HK-2 (cell line): ENCODE data around the gene PTGIR.
A peak's percentile ranks its signal among the peaks of the same experiment; 100 is the strongest.
"Not testable (repeated sequence)": the region's sequence is repeated elsewhere in the genome, so short reads cannot be mapped to it uniquely, and the experiment has no call there.

Experiments used
- DNase-seq: peaks from one replicate; pipeline ENCODE4 v3.0.0-alpha.2; 2018; ENCODE audit not compliant: unreplicated experiment

PTGIR gene

DNA sequence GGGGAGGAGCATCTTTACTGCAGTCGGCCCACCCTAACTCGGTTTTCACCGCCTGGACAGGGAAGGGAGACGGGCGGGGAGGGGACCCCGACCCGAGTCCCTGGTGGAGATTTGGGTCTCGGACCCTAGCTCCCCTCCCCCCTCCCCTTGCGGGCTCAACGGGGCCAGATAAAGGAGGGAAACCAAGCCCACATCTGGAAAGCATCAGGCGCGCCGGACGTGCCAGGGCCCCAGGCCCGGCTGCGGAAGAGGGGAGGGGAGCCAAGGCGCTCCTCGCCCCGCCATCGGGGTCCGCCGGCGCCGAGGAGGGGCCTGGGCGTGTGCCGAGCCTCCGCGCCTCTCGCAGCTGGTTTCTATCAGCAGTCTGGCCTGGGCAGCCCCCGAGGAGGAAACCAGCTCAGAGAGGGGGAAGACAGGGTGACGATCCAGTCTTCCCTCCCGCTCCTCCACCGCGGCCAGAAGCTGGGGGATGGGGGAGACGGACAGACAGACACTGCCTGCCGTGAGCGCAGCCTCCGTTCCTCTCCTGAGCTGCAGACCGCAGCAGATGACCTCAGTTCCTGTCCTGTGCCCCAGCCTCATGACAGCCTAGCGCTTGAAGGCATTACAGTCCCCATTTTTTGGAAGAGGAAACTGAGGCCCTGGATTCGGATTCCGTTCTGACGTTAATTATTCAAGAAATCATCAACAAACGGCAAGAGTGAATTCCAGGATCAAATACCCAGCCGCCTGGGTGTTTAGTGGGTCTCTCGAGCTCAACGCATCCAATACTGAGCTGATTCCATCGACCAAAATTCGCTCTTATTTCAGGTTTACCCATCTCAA is 14.7 kb upstream of the PTGIR start:
- DNase-seq: peak; percentile 70

DNA sequence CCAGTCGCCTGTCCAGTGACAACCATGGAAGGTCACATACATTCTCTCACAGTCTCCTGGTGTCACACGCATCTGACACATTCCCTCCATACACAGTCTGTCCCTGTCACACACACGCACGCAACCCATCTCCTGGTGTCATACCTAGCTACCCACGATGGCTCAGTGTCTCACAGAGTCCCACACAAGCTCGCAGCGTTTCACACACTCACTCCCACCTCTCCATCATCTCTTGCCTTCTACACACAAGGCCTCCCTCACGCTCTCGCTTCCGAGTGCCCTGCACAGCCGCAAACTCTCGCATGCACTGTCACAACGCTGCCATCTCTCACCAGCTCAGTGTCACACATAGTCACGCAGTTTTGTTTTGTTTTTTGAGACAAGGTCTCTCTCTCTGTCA is 12.3 kb upstream of the PTGIR start:
- DNase-seq: no peak

DNA sequence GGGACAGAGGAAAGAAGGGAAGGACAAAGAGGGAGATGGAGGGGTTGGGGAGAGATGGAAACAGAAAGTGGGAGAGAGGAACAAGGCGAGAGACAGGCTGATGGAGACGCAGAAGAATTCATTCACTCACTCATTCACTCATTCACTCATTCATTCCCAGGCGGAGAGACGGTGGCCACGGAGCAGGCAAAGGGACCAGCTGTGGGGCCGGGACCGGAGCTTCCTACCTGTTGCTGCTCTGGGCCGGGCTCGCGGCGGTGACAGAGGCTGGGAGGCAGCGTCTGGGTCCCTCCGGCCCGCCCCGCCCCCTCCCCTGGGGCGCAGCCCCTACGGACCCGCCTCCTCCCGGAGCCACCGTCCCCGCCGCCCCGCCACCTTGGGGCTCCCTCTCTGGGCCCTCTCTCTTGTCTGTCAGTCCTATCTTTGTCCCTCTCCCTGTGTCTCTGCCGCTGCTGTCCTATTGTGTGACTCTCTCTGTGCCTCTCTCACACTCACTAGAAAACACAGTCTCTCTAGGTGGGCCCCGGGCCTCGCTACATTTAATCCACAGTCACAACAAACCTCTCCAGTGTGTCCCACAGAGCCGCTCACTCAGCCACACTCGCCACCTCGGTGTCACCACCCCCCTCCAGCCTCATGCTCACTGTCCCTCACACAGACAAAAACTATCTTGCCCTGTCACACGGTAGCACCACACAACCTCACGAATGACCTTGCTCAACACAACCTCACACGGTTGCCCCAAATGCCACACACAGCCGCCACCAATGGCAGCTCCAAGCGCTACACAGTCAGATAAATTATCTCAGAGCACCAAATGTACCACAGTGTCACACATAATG is 11.3 kb upstream of the PTGIR start, which contains the start of gene GNG8:
GNG8 (minus strand) TSS at position 283 of the 842 bp plus-strand sequence. CDS start 1,520 bp downstream, outside the sequence.
- no peak for DNase-seq

DNA sequence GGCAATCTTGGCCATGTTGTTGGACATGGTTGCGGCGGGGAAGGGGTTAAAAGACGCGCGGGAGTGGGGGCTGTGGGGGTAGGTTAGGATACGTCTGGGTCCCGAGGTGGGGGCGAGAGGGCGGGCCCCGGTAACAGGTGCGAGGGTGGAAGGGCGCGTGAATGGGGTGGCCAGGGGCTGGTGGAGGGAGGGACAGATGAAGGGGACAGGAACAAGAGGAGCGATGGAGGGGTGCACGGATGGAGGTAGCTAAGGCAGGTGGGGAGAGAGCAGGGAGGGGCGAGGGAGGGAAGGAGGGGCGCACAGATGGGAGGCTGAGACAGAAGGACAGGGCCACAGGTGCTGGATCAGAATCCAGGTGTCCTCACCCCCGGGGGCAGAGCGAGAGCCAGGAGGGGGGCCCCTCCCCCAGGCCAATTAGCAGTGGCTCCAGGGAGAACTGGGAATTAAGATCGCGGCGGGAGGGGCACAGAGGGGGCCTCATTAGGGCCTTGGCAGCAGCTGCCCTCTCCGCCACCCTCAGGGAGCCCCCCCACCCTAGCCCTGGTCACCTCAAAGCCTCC is 9.8 kb upstream of the PTGIR start:
- DNase-seq: no peak

DNA sequence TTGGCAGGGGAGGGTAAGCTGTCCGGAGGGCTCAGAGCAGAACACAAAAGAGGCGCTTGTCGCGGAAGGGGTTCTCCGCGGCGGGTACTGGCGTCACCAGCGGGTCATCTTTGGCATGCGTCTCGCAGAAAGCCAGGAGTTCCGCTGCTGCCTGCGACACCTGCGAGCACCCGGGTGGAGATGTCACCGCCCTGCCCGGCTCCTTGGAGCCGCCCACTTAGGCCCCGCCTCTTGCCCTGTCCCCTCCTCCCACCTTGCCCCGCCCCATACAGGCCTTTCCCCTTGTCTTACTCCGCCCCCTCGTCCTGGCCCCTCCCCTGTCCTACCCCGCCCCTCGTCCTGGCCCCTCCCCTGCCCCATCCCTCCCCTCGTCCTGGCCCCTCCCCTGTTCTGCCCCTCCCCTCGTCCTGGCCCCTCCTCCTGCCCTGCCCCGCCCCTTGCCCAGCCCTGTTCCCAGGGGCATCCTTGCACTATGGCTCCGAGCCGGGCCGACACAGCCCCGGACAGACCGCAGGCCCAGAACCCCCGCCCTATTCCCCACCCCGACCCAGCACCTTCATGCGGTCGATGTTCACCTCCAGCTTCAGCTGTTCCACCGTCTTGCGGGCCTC is 9.3 kb upstream of the PTGIR start:
- DNase-seq: peak; percentile 87

- no peak for DNase-seq
These were observed 8.2 kb upstream of the PTGIR start for GRCh38 chr19:46633130-46633529.

DNA sequence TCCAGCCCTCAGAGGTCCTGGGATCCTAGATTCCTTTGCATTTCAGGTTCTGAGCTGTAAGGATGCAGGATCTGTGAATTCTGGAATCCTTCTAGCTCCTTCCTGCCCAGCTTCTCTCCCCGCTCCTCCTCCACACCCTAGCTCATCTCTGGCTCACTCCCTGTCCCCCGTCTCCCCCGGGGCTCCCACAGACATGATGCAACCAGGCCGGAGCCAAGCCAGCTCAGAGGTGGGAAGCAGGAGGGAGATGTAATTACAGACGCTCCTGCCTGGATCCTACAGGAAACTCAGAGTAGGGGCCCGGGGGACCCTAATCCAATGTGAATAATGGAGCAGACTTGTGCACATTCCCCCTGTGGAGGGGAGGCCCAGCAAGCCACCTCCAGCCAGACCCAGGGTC is 6.6 kb upstream of the PTGIR start:
- no peak for DNase-seq

GRCh38 chr19:46630586-46631205 is 5.8 kb upstream of the PTGIR start:
- DNase-seq: no peak

- DNase-seq: no peak
These were observed 4.7 kb upstream of the PTGIR start for GRCh38 chr19:46629546-46630025.

DNA sequence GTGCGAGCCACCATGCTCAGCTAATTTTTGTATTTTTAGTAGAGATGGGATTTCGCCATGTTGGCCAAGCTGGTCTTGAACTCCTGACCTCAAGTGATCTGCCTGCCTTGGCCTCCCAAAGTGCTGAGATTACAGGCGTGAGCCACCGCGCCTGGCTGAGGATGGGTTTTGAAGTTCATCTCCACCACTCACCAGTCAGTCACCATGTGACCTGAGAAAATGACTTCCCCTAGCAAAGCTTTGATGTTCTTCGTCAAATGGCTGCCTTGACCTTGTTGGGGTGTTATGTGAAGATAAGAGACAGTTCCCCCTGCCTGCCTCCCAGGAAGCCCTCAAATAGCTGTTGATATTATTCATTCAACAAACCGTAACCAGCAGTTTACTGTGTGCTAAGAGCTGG is 4.1 kb upstream of the PTGIR start:
- not testable (repeated sequence) for DNase-seq

DNA sequence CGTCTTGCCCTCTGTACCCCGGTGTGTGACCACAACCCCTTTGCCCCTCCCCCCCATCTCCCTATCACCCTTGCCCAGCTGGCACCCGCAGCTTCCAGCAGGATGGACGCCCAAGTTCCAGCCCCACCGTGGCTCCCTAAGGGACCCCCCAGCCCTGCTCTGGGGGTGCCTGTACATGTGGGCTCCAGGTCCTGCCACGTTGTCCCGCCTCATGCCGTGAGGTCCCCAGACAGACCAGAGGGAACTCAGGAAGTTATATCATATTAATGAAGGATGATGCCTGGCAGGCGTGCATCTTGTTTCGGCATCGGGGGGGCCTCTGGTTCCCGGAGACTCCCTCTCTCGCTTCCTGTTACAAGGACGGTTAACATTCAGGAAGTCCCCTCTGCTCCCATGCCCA is 1.6 kb upstream of the PTGIR start:
- DNase-seq: no peak

- no peak for DNase-seq
These were observed 842 bp upstream of the PTGIR start for GRCh38 chr19:46625731-46626130.

DNA sequence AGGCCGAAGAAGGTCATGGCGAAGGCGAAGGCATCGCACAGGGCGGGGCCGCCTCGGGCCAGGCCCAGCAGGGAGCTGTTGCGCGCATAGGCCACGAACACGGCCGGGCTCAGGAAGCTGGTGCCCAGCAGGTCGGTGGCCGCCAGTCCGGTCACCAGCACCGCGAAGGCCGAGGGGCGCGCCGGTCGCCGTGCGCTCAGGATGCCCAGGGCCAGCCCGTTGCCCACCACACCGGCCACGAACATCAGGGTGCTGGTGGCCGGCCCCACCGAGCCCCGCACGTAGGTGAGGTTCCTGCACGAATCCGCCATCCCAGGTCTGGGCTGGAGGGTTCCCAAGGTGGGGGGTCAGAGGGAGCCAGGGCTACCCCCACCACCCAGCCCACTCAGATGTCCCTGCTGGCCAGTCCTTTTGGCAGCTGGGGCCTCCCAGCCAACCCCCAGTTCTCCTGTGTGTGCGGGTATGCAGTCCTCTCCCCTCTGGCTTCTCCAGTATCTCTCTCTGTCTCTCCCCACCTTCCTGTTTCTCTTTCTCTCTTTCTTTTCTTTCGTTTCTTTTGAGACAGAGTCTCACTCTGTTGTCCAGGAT is 880 bp downstream of the PTGIR start:
- no peak for DNase-seq

DNA sequence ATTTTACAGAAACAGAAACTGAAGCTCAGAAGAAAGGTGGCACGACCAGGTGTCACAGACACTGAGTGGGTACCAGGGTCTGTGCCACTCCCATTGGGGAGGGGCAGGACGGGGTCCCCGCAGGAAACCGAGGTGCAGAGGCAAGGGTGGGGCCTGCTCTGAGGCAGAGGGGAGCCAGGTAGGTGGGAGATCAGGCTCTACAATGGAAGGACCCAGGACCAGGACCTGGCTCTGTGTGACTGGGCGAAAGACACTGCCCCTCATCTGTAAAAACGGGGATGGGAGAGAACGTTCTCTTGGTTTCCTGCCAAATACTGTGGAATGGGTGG is 2.8 kb downstream of the PTGIR start:
- DNase-seq: no peak

- DNase-seq: no peak
These were observed 3.4 kb downstream of the PTGIR start for GRCh38 chr19:46621191-46622117.

GRCh38 chr19:46620716-46621115 is 4.2 kb downstream of the PTGIR start:
- no peak for DNase-seq

- no peak for DNase-seq
These were observed 4.6 kb downstream of the PTGIR start for GRCh38 chr19:46620267-46620666.

GRCh38 chr19:46618670-46619231 is 6.1 kb downstream of the PTGIR start:
- no peak for DNase-seq

DNA sequence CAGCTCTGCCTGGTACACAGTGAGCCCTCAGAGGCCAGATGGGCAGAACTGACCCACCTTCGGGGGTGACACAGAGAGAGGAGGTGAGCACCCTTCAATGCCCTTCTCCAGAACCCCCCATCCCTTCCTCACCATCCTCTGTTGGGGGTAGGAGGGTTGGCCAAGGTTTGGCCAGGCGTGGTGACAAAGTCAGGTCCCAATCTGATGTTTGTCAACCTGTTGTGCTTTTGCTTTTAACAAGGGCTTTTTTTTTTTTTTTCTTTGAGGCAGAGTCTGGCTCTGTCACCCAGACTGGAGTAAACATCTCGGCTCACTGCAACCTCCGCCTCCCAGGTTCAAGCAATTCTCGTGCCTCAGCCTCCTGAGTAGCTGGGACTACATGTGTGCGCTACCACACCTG is 7.3 kb downstream of the PTGIR start:
- DNase-seq: no peak
